Fibroblast of mammary gland (primary cell): Measurements from ENCODE around the gene GIMAP5.

ENCODE experiments used
- DNase-seq: peaks from one replicate; pipeline ENCODE4 v3.0.0-alpha.2; 2010; ENCODE audit warnings: low read depth
- H3K4me3 ChIP-seq: 2 replicates; pipeline ENCODE4 v1.5.1; 2011; ENCODE audit warnings: low read depth, mild to moderate bottlenecking, low read length, moderate library complexity; ENCODE audit not compliant: control insufficient read depth
- TF ChIP-seq, protein P1 (sequence below): conservative IDR thresholded peaks from 2 replicates; pipeline ENCODE4 v1.5.1; 2011; ENCODE audit warnings: low read depth, low read length, inconsistent platforms; ENCODE audit not compliant: control insufficient read depth, insufficient read depth

The GIMAP5 gene

DNA sequence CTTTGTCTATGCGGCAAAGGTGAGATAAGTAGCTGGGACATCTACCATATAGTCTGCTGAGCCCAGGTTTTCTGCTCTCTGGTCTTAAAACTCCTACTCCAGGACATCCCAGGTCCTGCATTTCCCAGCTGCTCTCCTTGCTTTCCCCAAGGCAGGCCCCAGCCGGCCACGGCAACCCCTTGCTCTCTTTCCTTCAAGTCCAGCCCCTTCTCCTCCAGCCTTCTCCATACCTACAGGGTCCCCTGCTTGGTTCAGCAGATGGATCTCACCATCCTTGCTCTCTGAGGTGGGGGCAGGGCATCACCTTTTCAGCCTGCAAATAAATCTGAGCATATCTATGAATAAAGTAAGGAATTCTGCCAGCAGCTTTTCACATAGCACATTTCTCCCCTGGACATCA lies 8.7 kb downstream of the GIMAP5 start:
- DNase-seq, result no peak
- no peak overlapping the region for H3K4me3 ChIP-seq
- TF ChIP-seq, protein P1, sequence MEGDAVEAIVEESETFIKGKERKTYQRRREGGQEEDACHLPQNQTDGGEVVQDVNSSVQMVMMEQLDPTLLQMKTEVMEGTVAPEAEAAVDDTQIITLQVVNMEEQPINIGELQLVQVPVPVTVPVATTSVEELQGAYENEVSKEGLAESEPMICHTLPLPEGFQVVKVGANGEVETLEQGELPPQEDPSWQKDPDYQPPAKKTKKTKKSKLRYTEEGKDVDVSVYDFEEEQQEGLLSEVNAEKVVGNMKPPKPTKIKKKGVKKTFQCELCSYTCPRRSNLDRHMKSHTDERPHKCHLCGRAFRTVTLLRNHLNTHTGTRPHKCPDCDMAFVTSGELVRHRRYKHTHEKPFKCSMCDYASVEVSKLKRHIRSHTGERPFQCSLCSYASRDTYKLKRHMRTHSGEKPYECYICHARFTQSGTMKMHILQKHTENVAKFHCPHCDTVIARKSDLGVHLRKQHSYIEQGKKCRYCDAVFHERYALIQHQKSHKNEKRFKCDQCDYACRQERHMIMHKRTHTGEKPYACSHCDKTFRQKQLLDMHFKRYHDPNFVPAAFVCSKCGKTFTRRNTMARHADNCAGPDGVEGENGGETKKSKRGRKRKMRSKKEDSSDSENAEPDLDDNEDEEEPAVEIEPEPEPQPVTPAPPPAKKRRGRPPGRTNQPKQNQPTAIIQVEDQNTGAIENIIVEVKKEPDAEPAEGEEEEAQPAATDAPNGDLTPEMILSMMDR, result no peak

DNA sequence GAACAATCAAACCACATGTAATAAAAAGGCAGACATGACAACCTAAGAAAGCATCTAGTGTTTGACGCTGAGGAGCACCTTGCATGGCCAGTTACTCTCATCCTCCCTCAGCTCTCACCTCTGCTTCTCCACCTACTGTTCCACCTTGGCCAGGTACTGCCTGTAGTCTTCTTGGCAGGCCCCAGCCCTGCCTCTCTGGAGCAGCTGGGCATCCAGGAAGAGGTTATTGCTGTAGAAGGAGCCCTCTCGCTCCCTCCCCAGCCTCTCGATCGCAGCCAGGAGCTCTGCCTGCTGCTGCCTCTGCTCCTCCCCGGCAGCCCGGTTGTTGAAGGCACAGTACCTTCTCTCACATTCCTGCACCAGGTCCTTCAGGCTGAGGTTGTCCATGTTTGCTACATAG lies 9.7 kb downstream of the GIMAP5 start:
- no peak overlapping the region for H3K4me3 ChIP-seq
- no peak for DNase-seq
- TF ChIP-seq, protein P1, result no peak

- no peak overlapping the region for H3K4me3 ChIP-seq
- TF ChIP-seq, protein P1, result no peak
- DNase-seq, result no peak
These were observed 11.2 kb downstream of the GIMAP5 start for GRCh38 chr7:150748376-150748775.

- TF ChIP-seq, protein P1, result no peak
- DNase-seq, result no peak
- H3K4me3 ChIP-seq, result no peak overlapping the region
These were observed 14.5 kb downstream of the GIMAP5 start for GRCh38 chr7:150751702-150752101.

GRCh38 chr7:150753239-150753638 lies 16.0 kb downstream of the GIMAP5 start:
- DNase-seq, result no peak
- H3K4me3 ChIP-seq, result no peak overlapping the region
- TF ChIP-seq, protein P1, result no peak

DNA sequence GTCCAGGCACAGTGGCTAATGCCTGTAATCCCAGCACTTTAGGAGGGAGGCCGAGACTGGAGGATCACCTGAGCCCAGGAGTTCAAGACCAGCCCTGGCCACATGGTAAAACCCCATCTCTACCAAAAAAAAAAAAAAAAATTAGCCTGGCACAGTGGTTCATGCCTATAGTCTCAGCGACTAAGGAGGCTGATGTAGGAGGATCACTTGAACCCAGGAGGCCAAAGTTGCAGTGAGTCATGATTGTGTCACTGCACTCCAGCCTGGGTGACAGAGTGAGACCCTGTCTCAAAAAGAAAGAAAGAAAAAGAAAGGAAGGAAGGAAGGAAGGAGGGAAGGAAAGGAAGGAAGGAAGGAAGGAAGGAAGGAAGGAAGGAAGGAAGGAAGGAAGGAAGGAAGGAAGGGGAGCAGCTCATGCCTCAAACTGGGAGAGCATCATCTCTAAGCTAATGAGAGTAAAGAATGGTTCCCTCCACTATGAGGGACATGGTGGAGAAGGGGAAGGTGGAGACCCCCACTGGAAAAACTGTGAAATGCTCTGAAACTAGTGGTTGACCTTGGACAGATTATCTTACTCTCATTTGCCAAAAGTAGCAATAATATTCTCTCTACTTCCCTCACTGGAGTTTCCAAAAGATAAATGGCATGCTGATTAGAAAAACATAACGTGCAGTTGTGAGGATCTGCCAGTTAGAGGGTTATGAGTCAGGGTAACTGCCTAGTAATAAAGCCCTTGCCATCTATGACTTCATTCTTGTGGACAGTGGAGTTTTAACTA lies 16.8 kb downstream of the GIMAP5 start:
- no peak overlapping the region for H3K4me3 ChIP-seq
- peak; percentile 67 for DNase-seq
- TF ChIP-seq, protein P1, result peak; percentile 32
